ENCODE results near the gene SH2D3A.

SH2D3A gene

GRCh38 chr19:6736917-6737283 is 30.3 kb downstream of the SH2D3A start:
- no peak for DNase-seq

GRCh38 chr19:6736169-6736916 is 30.9 kb downstream of the SH2D3A start:
- DNase-seq = peak; percentile 83

GRCh38 chr19:6735181-6735911 is 31.9 kb downstream of the SH2D3A start:
- no peak for DNase-seq

- no peak for DNase-seq
Measured at GRCh38 chr19:6734096-6734696, 33.0 kb downstream of the SH2D3A start.

GRCh38 chr19:6733338-6734095 is 33.7 kb downstream of the SH2D3A start:
- no peak for DNase-seq

GRCh38 chr19:6732803-6733337 is 34.4 kb downstream of the SH2D3A start:
- DNase-seq = no peak

GRCh38 chr19:6731822-6732221 is 35.4 kb downstream of the SH2D3A start:
- DNase-seq = no peak

GRCh38 chr19:6730941-6731670 is 36.1 kb downstream of the SH2D3A start:
- no peak for DNase-seq

GRCh38 chr19:6730153-6730804 is 37.0 kb downstream of the SH2D3A start:
- DNase-seq = peak; percentile 38

GRCh38 chr19:6729573-6730152 is 37.6 kb downstream of the SH2D3A start:
- DNase-seq = no peak

GRCh38 chr19:6728346-6728745 is 38.9 kb downstream of the SH2D3A start:
- DNase-seq = no peak

GRCh38 chr19:6725513-6726231 is 41.6 kb downstream of the SH2D3A start:
- no peak for DNase-seq

- DNase-seq = no peak
Measured at GRCh38 chr19:6724631-6725492, 42.4 kb downstream of the SH2D3A start.

GRCh38 chr19:6723738-6724137 is 43.5 kb downstream of the SH2D3A start:
- no peak for DNase-seq

- no peak for DNase-seq
Measured at GRCh38 chr19:6723108-6723618, 44.1 kb downstream of the SH2D3A start.

GRCh38 chr19:6721773-6722172 is 45.5 kb downstream of the SH2D3A start:
- DNase-seq = no peak

- no peak for DNase-seq
Measured at GRCh38 chr19:6721138-6721474, 46.1 kb downstream of the SH2D3A start.

- DNase-seq = no peak
Measured at GRCh38 chr19:6720369-6721137, 46.7 kb downstream of the SH2D3A start, which contains the start of gene C3. C3 (minus strand) TSS chr19:6720650; CDS start chr19:6720589, 61 bp downstream.

- no peak for DNase-seq
Measured at GRCh38 chr19:6719992-6720368, 47.3 kb downstream of the SH2D3A start.

Data from CD4-positive, alpha-beta T cell treated with Interleukin-10 for 1 hour (primary cell).